Smooth muscle cell (in vitro differentiated cells): ENCODE results near the gene CD72. TPM values are rescaled to one million over a fixed set of nuclear protein-coding genes. Genes with fewer than 3 reads are reported as not detected.
"Not testable (repeated sequence)": the region's sequence is repeated elsewhere in the genome, so short reads cannot be mapped to it uniquely, and the experiment has no call there.

ENCODE experiments used
- DNase-seq: peaks from one replicate; lab custom pipeline; 2025; ENCODE audit not compliant: unreplicated experiment; lab: John Stamatoyannopoulos, UW
- H2AFZ ChIP-seq: fragments of 200-600 bp; sonication (generic); 2 replicates; pipeline ENCODE4 v1.6.0; 2016; ENCODE audit warnings: antibody characterized with exemption, low read depth, mild to moderate bottlenecking
- H3F3A ChIP-seq: fragments of 200-600 bp; sonication (generic); 2 replicates; pipeline ENCODE4 v1.6.0; 2017; ENCODE audit warnings: antibody characterized with exemption, low read depth
- H3K27ac ChIP-seq: fragments of 200-600 bp; sonication (generic); 2 replicates; pipeline ENCODE4 v1.5.1; 2016; ENCODE audit warnings: low read depth, mild to moderate bottlenecking
- H3K27me3 ChIP-seq: fragments of 200-600 bp; sonication (generic); 2 replicates; pipeline ENCODE4 v1.6.1; 2016; ENCODE audit warnings: low read depth, mild to moderate bottlenecking
- H3K36me3 ChIP-seq: fragments of 200-600 bp; sonication (generic); 2 replicates; pipeline ENCODE4 v1.5.1; 2016; ENCODE audit warnings: low read depth
- H3K4me1 ChIP-seq: fragments of 200-600 bp; sonication (generic); 2 replicates; pipeline ENCODE4 v1.5.1; 2016; ENCODE audit warnings: low read depth
- H3K4me2 ChIP-seq: fragments of 200-600 bp; sonication (generic); 2 replicates; pipeline ENCODE4 v1.6.0; 2016; ENCODE audit warnings: mild to moderate bottlenecking
- H3K4me3 ChIP-seq: fragments of 200-600 bp; sonication (generic); 2 replicates; pipeline ENCODE4 v1.5.1; 2016; ENCODE audit warnings: mild to moderate bottlenecking
- H3K79me2 ChIP-seq: fragments of 200-600 bp; sonication (generic); 2 replicates; pipeline ENCODE4 v1.6.0; 2016; ENCODE audit warnings: low read depth, mild to moderate bottlenecking
- H3K9ac ChIP-seq: fragments of 200-600 bp; sonication (generic); 2 replicates; pipeline ENCODE4 v1.6.0; 2016; ENCODE audit warnings: low read depth
- H3K9me3 ChIP-seq: fragments of 200-600 bp; sonication (generic); replicated peaks from 2 replicates; pipeline ENCODE4 v1.5.1; 2016; ENCODE audit warnings: low read depth
- H4K20me1 ChIP-seq: fragments of 200-600 bp; sonication (generic); 2 replicates; pipeline ENCODE4 v1.6.0; 2016; ENCODE audit warnings: low read depth
- CTCF ChIP-seq: fragments of 200-600 bp; sonication (generic); IDR thresholded peaks from 2 replicates; pipeline ENCODE4 v1.5.1; 2017; ENCODE audit warnings: borderline replicate concordance, mild to moderate bottlenecking, antibody characterized with exemption; ENCODE audit not compliant: insufficient read depth, poor library complexity, severe bottlenecking
- WGBS: methylation state at CpG from one replicate; pipeline ENCODE4 v1.1.7; 2016; ENCODE audit warnings: low lambda C conversion rate; 5-methylcytosine and 5-hydroxymethylcytosine counted together
- polyA plus RNA-seq: library from polyadenylated mRNA; unstranded; fragments of >200 nt; fragmentation: Nextera tagmentation; extraction: Ambion mirVana; gene quantifications from 2 replicates; pipeline ENCODE4 v1.2.1, GENCODE V29; 2016
- total RNA-seq: library from RNA; depleted of rRNA; stranded (reverse); fragments of >200 nt; gene quantifications from 2 replicates; pipeline ENCODE4 v1.2.3, GENCODE V29; 2014

Gene CD72
- total and polyA plus RNA-seq, 2 experiments from 2014 or later = 0.45 to 2.9 TPM

GRCh38 chr9:35594471-35594870 lies 23.7 kb downstream of the CD72 start:
- Histone ChIP-seq H2AFZ (no peak overlapping the region), H3F3A (no peaks in the 10 kb centered on the region), H3K4me2 (no peak overlapping the region), H3K79me2 (no peaks in the 10 kb centered on the region), H3K36me3 (no peaks in the 10 kb centered on the region), H3K9me3 (peaks cover 3% of the 10 kb centered on the region), H3K27ac (no peak overlapping the region), H3K27me3 (no peaks in the 10 kb centered on the region), H4K20me1 (no peaks in the 10 kb centered on the region), H3K4me3 (no peak overlapping the region), H3K9ac (no peak overlapping the region), H3K4me1 (no peaks in the 10 kb centered on the region)
- no peak for TF ChIP-seq CTCF
- 91% methylated on average over 4 of the region's 4 CpGs for WGBS
- no peak for DNase-seq

- Histone ChIP-seq H4K20me1 (no peaks in the 10 kb centered on the region), H3K4me2 (no peak overlapping the region), H3K27ac (no peak overlapping the region), H3K27me3 (no peaks in the 10 kb centered on the region), H3K9ac (no peak overlapping the region), H3K9me3 (peaks cover 3% of the 10 kb centered on the region), H2AFZ (no peak overlapping the region), H3K4me1 (no peaks in the 10 kb centered on the region), H3K79me2 (no peaks in the 10 kb centered on the region), H3K36me3 (no peaks in the 10 kb centered on the region), H3K4me3 (no peak overlapping the region), H3F3A (no peaks in the 10 kb centered on the region)
- no peak for TF ChIP-seq CTCF
- no peak for DNase-seq
Observed at GRCh38 chr9:35593581-35593980, 24.6 kb downstream of the CD72 start.

- not testable (repeated sequence) for H3K9ac ChIP-seq, H3K9me3 ChIP-seq, H3K4me1 ChIP-seq, H2AFZ ChIP-seq, DNase-seq, H3K4me2 ChIP-seq, H3K79me2 ChIP-seq, H3K27ac ChIP-seq, H3F3A ChIP-seq, H4K20me1 ChIP-seq, H3K27me3 ChIP-seq, H3K4me3 ChIP-seq, H3K36me3 ChIP-seq
- WGBS = 93% methylated on average over 5 of the region's 5 CpGs
Observed at GRCh38 chr9:35588506-35588905, 29.7 kb downstream of the CD72 start.

- H3K79me2 ChIP-seq, H2AFZ ChIP-seq, H3K27me3 ChIP-seq, H3K4me2 ChIP-seq, H3K27ac ChIP-seq, H3K4me1 ChIP-seq, H3K4me3 ChIP-seq, H3K36me3 ChIP-seq, DNase-seq, H3K9ac ChIP-seq, H4K20me1 ChIP-seq, H3K9me3 ChIP-seq, H3F3A ChIP-seq: not testable (repeated sequence)
- 85% methylated on average over 3 of the region's 3 CpGs for WGBS
Observed at GRCh38 chr9:35584681-35585080, 33.5 kb downstream of the CD72 start.

- not testable (repeated sequence) for H3K27ac ChIP-seq, H3K27me3 ChIP-seq, H3K4me1 ChIP-seq, H3K36me3 ChIP-seq, H3K4me3 ChIP-seq, H3K79me2 ChIP-seq, H3K9ac ChIP-seq, H4K20me1 ChIP-seq, H3F3A ChIP-seq, H3K9me3 ChIP-seq, H3K4me2 ChIP-seq, DNase-seq, H2AFZ ChIP-seq
- WGBS = 69% methylated on average over 6 of the region's 6 CpGs
Observed at GRCh38 chr9:35583521-35583920, 34.7 kb downstream of the CD72 start.

GRCh38 chr9:35579659-35580227 lies 38.5 kb downstream of the CD72 start:
- not testable (repeated sequence) for H3K4me3 ChIP-seq, H3K79me2 ChIP-seq, H3K9me3 ChIP-seq, H3K4me1 ChIP-seq, H2AFZ ChIP-seq, H4K20me1 ChIP-seq, DNase-seq, H3K27ac ChIP-seq, H3K9ac ChIP-seq, H3K4me2 ChIP-seq, H3K27me3 ChIP-seq, H3K36me3 ChIP-seq, H3F3A ChIP-seq
- 87% methylated on average over 1 of the region's 1 CpG for WGBS
